Ishikawa (cell line): Measurements from ENCODE around the gene YY1.

Source experiments
- CEBPB ChIP-seq: IDR thresholded peaks from 2 replicates; pipeline ENCODE4 v1.6.1; 2012
- CREB1 ChIP-seq: IDR thresholded peaks from 2 replicates; pipeline ENCODE4 v1.6.1; 2012; ENCODE audit warnings: low read depth
- EGR1 ChIP-seq: IDR thresholded peaks from 2 replicates; pipeline ENCODE4 v1.6.1; 2012
- EP300 ChIP-seq: IDR thresholded peaks from 2 replicates; pipeline ENCODE4 v1.6.1; 2012; ENCODE audit warnings: borderline replicate concordance
- FOXM1 ChIP-seq: IDR thresholded peaks from 2 replicates; pipeline ENCODE4 v1.6.1; 2012; ENCODE audit warnings: low read depth, borderline replicate concordance
- NFIC ChIP-seq: IDR thresholded peaks from 2 replicates; pipeline ENCODE4 v1.6.1; 2012
- RAD21 ChIP-seq: IDR thresholded peaks from 2 replicates; pipeline ENCODE4 v1.6.1; 2012; ENCODE audit warnings: low read depth
- TAF1 ChIP-seq: IDR thresholded peaks from 2 replicates; pipeline ENCODE4 v1.6.1; 2012; ENCODE audit warnings: low read depth, mild to moderate bottlenecking
- TCF12 ChIP-seq: IDR thresholded peaks from 2 replicates; pipeline ENCODE4 v1.6.1; 2012; ENCODE audit warnings: low read depth
- TEAD4 ChIP-seq: IDR thresholded peaks from 2 replicates; pipeline ENCODE4 v1.6.1; 2012
- YY1 ChIP-seq: IDR thresholded peaks from 2 replicates; pipeline ENCODE4 v1.6.1; 2012; ENCODE audit warnings: low read depth
- ZBTB7A ChIP-seq: IDR thresholded peaks from 2 replicates; pipeline ENCODE4 v1.6.1; 2012; ENCODE audit warnings: low read depth
- TF ChIP-seq, protein P1 (sequence below): IDR thresholded peaks from 2 replicates; pipeline ENCODE4 v1.6.1; 2012
- TF ChIP-seq, protein P2 (sequence below): IDR thresholded peaks from 2 replicates; pipeline ENCODE4 v1.6.1; 2012; ENCODE audit warnings: low read depth, mild to moderate bottlenecking
- TF ChIP-seq, protein P3 (sequence below): IDR thresholded peaks from 2 replicates; pipeline ENCODE4 v1.6.1; 2012

The YY1 gene

DNA sequence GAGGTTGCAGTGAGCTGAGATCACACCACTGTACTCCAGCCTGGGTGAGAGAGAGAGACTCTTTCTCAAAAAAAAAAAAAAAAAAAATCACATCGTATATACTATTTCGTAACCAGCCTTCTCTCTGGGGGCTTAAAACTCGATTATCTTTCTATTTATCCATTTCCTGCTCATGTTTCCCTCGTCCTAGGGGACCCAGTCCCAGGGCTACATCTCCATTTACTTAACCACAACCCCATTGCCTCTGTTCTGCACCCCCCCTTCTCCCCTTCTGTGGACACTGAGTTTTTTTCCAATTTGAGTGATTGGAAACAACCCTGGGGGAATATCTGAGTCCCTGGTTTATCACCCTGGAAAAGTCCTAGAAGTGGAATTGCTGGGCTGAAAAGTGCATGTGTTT, 36.2 kb upstream of the YY1 start:
- TF ChIP-seq FOXM1 (no peak), EP300 (no peak), ZBTB7A (no peak), EGR1 (no peak), RAD21 (no peak), YY1 (no peak), CEBPB (no peak), TCF12 (no peak), NFIC (no peak)
- TF ChIP-seq, protein P1, sequence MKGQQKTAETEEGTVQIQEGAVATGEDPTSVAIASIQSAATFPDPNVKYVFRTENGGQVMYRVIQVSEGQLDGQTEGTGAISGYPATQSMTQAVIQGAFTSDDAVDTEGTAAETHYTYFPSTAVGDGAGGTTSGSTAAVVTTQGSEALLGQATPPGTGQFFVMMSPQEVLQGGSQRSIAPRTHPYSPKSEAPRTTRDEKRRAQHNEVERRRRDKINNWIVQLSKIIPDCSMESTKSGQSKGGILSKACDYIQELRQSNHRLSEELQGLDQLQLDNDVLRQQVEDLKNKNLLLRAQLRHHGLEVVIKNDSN = no peak
- TF ChIP-seq, protein P2, sequence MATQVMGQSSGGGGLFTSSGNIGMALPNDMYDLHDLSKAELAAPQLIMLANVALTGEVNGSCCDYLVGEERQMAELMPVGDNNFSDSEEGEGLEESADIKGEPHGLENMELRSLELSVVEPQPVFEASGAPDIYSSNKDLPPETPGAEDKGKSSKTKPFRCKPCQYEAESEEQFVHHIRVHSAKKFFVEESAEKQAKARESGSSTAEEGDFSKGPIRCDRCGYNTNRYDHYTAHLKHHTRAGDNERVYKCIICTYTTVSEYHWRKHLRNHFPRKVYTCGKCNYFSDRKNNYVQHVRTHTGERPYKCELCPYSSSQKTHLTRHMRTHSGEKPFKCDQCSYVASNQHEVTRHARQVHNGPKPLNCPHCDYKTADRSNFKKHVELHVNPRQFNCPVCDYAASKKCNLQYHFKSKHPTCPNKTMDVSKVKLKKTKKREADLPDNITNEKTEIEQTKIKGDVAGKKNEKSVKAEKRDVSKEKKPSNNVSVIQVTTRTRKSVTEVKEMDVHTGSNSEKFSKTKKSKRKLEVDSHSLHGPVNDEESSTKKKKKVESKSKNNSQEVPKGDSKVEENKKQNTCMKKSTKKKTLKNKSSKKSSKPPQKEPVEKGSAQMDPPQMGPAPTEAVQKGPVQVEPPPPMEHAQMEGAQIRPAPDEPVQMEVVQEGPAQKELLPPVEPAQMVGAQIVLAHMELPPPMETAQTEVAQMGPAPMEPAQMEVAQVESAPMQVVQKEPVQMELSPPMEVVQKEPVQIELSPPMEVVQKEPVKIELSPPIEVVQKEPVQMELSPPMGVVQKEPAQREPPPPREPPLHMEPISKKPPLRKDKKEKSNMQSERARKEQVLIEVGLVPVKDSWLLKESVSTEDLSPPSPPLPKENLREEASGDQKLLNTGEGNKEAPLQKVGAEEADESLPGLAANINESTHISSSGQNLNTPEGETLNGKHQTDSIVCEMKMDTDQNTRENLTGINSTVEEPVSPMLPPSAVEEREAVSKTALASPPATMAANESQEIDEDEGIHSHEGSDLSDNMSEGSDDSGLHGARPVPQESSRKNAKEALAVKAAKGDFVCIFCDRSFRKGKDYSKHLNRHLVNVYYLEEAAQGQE = no peak

DNA sequence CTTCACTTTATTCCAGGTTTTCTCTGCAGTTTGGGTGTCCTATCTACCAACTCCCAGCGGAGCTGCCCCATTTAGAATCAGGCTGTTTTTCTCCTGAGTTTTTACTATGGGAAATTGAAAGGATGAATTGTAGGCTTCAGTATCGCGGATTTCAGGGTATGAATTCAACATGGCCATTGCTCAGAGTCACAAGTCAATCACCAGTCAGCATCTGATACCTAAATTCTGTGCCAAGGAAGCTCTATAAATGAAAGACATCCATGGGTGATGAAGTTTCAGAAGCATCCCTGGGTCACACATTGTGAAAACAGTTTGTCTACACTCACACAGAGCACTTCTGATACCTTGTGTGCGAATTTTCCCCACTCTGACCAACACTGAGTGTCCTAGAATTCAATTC, 35.8 kb upstream of the YY1 start:
- TF ChIP-seq, protein P1 = no peak
- TF ChIP-seq NFIC (no peak), RAD21 (no peak), CREB1 (no peak), EP300 (no peak), FOXM1 (no peak), EGR1 (no peak), TCF12 (no peak), CEBPB (no peak), YY1 (no peak), ZBTB7A (no peak), TEAD4 (no peak), TAF1 (no peak)
- TF ChIP-seq, protein P3, sequence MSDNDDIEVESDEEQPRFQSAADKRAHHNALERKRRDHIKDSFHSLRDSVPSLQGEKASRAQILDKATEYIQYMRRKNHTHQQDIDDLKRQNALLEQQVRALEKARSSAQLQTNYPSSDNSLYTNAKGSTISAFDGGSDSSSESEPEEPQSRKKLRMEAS = no peak
- TF ChIP-seq, protein P2 = no peak

DNA sequence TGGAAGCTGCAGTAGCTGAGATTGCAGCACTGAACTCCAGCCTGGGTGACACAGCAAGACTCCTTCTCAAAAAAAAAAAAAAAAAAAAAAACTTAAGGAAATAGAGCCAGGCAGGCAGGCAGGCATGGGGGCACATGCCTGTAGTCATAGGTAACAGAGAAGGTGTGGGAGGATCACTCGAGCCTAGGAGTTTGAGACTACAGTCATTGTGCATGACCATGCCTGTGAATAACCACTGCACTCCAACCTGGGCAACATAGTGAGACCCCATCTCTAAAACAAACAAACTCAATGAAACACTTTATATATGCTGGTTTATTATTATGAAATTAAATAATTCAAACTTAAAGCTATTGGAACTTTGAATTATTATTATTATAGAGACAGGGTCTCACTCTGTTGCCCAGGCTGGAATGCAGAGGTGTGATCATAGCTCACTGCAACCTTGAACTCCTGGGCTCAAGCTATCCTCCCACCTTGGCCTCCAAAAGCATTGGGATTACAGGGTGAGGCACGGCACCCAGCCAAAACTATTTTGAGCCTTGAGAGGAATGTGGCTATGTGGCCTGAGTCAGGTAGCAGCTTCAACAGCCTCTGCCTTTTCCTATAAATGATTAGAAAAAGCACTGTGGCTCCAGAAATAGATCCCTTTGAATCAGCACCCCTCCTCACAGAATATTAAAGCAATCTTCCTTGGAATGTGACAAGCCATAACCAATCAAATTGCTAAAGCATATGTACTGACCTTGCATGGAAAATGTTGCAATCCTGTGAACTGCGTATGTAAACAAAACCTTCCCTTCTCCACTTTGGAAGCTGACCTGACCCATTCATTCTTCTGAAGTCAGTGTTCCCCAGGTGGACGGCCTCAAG, 34.7 kb upstream of the YY1 start:
- TF ChIP-seq TCF12 (no peak), NFIC (no peak), EP300 (no peak), YY1 (no peak), CEBPB (peak; percentile 59; the same call in 1 of the 2 replicates), RAD21 (no peak)
- TF ChIP-seq, protein P3 = no peak

DNA sequence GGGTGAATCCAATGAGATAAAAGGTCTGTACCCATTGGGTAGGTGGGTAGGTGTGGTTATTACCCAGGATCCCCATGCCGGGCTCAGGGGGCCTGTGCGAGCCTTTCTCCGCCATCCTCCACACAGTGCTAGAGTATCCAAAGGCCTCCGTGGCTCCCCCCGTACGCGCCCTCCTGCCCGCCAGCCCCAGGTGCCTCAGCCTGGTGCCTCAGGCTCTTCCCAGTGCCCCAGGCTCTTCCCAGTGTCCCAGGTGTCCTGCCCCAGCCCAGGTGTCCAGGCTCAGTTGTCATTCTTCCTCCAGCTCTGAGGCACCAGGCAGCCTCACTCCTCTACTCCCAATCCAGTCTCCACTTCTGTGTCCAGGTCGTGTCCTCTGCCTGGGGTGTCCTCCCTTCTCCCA, 27.6 kb upstream of the YY1 start:
- no peak for TF ChIP-seq CREB1
- TF ChIP-seq EP300 = no peak
- no peak for TF ChIP-seq YY1
- TF ChIP-seq ZBTB7A = no peak
- TF ChIP-seq TCF12 = no peak
- no peak for TF ChIP-seq EGR1
- no peak for TF ChIP-seq CEBPB
- no peak for TF ChIP-seq TEAD4
- TF ChIP-seq NFIC = no peak
- TF ChIP-seq, protein P2 = no peak
- TF ChIP-seq RAD21 = no peak
- no peak for TF ChIP-seq FOXM1
- no peak for TF ChIP-seq TAF1
